NT2/D1 (cell line): ENCODE measurements around the gene MAP2K3.

Experiments
- SUZ12 ChIP-seq: IDR thresholded peaks from 2 replicates; pipeline ENCODE4 v1.6.1; 2011; ENCODE audit not compliant: insufficient read length, insufficient read depth; ENCODE audit errors: extremely low read depth
- YY1 ChIP-seq: IDR thresholded peaks from 2 replicates; pipeline ENCODE4 v1.6.1; 2011; ENCODE audit not compliant: insufficient read length, insufficient read depth

DNA sequence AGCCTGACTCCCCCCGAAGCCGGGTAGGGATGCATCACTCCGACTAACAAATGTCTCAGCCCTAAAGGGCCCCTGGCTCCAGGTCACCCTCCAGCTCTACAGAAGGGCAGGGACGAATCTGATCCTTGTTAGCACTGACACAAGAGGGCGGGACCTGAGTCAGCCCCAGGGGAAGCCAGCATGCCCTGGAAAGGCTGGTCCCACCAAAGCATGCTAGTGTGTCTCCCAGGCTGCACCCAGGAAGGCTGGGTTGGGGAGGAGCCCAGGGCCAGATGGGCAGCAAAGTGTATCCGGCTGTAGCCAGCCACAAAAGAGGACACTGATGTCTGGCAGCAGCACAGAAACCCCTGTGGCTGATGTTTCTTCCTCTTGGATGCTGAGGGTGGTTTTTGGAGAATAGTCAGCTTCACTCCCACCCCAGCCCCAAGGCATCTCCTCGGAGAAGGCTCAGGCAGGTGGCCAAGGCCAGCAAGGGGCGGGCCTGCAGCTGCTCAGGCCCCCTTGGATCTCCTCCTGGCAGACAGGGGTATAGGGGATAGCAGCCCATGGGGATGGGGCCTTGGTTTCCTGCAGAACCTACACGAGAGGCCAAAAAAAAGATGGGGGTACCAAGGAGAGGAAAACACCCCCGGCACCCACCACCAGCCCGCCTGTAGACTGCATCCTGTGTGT lies 42.3 kb upstream of the MAP2K3 start:
- TF ChIP-seq YY1 (no peak), SUZ12 (no peak)
